Right renal pelvis (tissue), 4 donors: ENCODE measurements around the gene ACBD7. TPM values are rescaled to one million over a fixed set of nuclear protein-coding genes. Genes with fewer than 3 reads are reported as not detected.

ENCODE experiments used
- DNase-seq, 4 donors: peaks; one replicate each; pipeline ENCODE4 v3.0.0-alpha.2; 2013; ENCODE audit warnings: low read depth in 4 of 4, low spot score in 3 of 4, missing footprints in 1 of 4
- polyA plus RNA-seq, 4 donors: library from polyadenylated mRNA; unstranded; fragments of 120-200 nt; gene quantifications; one replicate each; pipeline ENCODE4 v1.2.1, GENCODE V29; 2013; ENCODE audit not compliant: insufficient read length in 4 of 4

Gene ACBD7
- 1 to 10 TPM; 4.9 to 7.7 (median 5.6) TPM for polyA plus RNA-seq

DNA sequence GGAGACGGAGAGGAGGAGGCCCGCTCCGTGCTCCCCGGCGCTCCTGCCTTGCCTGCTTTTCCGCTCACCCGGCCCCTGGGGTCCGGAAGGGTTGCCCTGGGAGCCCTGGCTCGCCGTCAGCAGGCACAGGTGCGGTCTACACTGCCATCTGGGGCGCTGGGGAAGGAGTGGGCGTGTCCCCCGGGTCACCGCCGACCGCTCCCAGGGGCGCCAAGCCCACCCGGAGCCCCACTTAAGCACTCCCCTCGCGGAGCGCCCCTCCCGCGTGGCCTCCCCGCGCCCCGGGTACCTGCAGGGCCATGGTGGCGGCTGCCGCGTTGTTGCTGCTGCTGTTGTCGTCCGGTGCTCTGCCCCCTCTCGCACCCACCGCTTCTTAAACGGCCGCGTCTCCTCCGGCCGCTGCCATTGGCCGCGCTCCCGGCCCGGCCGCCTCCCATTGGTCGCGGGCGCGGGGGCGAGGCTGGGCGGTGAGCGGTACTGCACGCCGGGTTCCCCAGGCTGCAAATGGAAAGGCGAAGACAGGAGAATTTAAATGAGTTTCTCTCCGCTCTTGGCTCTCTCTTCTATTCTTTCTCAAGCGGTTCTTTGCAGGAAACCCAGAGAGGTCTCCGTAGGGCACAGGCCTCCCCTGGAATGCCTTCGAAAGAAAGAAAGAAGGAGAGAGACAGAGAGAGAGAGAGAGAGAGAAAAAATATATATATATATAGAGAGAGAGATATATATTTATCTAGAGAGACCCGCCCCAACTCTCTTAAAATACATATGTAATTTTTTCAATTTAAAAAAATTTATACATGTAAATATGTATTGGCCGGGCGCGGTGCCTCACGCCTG, at the start of gene ACBD7:
Gene ACBD7, minus strand, starts transcription at position 349 of the 834 bp plus-strand sequence. Its CDS starts 48 bp downstream, at position 301.
- DNase-seq, result peak; percentile 58 to 74 (median 66)

- no peak for DNase-seq
Measured at GRCh38 chr10:15137636-15138035, 49.1 kb upstream of the ACBD7 start.

DNA sequence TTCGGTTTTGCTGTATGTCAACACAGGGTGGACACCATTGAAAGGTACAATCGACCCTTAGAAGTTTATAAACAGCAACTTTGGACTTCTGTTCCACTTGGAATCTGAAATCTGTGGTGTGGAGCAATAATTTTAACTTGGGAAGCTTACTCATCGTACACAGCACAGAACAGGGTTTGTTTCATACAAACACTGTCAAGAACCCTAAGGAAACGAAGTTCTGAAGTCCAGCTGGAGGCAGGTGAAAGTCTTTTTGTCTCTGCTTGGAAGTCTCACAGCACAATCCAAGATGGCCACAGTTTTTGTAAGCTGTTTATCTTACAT, 48.4 kb upstream of the ACBD7 start:
- no peak for DNase-seq

DNA sequence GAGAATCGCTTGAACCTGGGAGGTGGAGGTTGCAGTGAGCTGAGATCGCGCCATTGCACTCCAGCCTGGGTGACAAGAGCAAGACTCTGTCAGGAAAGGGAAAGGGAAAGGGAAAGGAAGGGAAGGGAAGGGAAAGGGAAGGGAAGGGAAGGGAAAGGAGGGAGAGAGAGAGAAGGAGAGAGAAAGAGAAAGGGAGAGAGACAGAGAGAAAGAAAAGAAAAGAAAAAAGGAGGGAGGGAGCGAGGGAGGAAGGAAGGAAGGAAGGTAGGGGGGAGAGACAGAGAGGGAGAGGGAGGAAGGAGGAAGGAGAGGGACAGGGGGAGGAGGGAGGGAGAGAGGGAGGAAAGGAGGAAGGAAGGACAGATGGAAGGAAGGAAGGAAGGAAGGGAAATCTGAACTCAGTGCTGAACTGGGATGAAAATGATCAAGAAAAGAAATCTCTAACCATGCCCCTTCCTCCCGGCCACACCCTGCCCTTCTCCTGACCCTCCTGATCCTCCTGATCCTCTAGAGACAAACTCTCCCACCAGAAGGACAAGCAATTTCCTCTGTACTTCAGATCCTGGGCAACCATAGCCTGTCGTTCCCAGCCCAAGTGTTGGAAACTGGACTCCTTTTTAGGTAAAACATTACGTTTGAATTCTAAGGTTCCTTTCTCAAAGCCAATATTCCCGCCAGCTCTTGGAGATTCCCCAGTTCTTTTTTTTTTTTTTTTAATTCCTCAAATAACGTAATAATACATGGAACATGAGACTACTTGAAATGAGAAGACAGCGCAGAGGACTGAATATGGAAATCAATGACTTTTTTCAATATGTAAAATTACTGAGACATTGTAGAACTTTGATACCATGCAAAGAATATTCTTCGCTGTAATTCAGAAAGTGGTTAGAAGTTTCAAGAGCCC, 47.8 kb upstream of the ACBD7 start:
- no peak for DNase-seq

- DNase-seq, result no peak
Measured at GRCh38 chr10:15131330-15131729, 42.8 kb upstream of the ACBD7 start.

- no peak for DNase-seq
Measured at GRCh38 chr10:15124908-15125307, 36.3 kb upstream of the ACBD7 start.

DNA sequence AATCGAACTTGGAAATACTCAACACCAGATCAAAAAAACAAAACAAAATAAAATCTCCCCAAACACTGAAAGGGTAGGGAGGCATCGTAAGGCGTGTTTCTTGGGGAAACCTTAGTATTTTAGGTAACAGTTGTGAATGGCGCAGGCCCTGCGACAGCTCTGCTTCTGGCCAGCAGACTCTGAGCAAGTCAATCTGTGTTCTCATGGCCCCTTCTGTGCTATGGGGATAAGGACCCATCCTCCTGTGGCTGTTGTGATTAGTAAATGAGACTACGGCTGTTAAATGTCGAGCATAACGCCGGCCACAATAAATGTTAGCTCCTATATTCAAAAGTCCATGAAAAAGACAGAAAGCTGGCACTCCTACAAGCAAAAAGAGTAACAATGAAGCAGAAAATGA, 35.6 kb upstream of the ACBD7 start:
- no peak for DNase-seq

DNA sequence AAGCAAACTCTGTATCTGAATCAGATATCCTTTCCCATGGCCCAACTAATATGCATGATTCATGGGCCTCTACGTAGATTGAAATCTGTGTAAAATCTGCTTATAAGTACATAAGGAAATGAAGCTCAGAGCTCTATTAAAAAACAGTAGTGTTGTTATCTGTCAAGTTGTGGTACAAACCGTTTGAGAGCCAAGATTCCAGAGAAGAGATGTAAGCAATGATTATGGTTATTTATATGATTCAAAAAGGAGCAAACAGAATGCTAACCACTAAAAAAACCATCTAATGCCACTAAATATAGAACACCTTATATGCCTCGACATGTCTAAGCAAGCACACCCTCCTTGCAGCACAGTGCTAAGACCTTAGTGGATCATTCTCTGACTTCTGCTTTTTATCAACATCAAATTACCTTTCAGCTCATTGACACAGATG, 35.2 kb upstream of the ACBD7 start:
- no peak for DNase-seq

- no peak for DNase-seq
Measured at GRCh38 chr10:15122477-15123030, 34.0 kb upstream of the ACBD7 start.

DNA sequence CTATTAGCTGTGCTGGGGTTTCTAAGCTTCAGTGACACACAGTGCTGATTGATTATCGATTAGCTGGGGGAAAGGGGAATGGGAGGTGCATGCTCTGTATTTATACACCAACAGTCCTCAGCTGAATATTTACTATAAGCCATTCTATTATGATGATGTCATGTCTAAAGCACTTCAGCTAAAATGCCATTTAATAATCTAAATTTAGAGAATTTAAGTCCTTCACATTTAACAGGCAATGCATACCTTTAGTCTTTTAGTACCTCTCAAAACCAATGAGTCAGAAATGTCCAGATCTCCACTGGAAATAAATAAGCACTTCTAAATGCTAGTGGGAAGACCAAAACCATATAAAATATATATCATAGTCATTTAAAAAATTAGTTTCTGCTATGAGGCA, 33.1 kb upstream of the ACBD7 start:
- DNase-seq, result no peak

GRCh38 chr10:15120523-15120922, 31.9 kb upstream of the ACBD7 start:
- no peak for DNase-seq

GRCh38 chr10:15118615-15119014, 30.0 kb upstream of the ACBD7 start:
- DNase-seq, result no peak

- no peak for DNase-seq
Measured at GRCh38 chr10:15116225-15116624, 27.6 kb upstream of the ACBD7 start.

- DNase-seq, result no peak
Measured at GRCh38 chr10:15113766-15114165, 25.2 kb upstream of the ACBD7 start.

DNA sequence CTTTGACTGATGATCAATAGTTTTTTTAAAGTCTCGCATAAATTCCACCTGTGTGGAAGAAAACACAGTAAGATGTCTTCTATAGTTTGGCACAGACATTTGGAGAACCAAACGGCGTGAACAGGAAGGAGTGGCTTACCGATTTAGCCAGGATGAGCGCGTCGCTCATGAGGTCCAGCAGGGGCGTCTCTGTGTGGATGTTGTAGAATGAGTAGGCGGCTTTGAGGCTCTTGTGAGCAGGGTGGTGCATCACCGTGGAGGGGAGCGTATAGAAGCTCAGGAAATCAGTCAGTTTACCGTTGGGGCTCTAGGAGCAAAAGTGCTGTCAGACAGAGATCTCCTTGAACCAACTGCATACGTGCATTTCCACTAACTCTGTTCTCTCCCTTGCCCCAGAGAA, 24.1 kb upstream of the ACBD7 start:
- DNase-seq, result no peak

- peak in 1 of 4 donors; percentile 65 for DNase-seq
Measured at GRCh38 chr10:15106352-15107013, 17.9 kb upstream of the ACBD7 start.

- DNase-seq, result no peak
Measured at GRCh38 chr10:15103513-15103912, 14.9 kb upstream of the ACBD7 start.

DNA sequence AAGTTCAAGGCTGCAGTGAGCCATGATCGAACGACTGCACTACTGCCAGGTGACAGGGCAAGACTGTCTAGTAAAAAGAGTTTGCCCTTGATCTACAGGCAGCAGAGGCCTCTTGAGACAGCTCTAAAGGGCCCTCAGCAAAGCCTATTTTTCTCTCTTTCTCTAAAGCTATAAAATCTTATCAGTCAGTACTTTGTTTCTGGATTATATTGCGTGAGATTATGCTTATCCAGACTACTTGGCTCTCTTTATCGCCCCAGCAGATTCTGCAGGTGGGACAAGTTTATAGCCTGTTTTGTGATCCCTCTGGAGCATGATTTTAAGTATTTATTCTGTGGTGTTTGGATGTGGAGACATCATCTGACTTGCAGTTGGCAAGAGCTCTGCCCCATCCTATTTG, 11.3 kb upstream of the ACBD7 start:
- DNase-seq, result no peak

GRCh38 chr10:15097011-15097812, 8.6 kb upstream of the ACBD7 start, which contains the start of gene RPP38:
RPP38 (plus strand) TSS chr10:15097355; CDS start chr10:15103315, 5,960 bp downstream.
- DNase-seq, result peak; percentile 92 to 94 (median 93)

DNA sequence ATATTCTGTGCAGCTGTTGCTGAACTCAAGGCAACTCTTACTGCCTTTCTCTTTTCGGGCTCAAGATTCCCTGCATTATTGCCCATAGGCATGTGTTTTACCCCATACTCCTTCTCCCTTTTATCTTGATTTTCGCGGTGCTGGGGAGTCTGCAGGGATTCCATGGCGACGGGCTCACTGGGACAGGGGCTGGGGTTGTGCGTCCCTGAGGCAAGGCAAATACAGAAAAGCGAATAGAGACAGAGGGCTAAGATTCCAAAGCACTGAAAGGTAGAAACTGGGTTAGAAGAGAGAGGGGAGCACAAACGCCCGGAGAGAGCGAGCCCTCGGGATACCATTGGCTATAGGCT, 8.1 kb upstream of the ACBD7 start:
- DNase-seq, result no peak
